Activated T-cell treated with anti-CD3 and anti-CD28 coated beads, Interleukin-2, amount 50 U/mL, for 24 hours (primary cell): ENCODE data around the gene TNFRSF12A.

Experiments
- DNase-seq: peaks from one replicate; pipeline ENCODE4 v3.0.0-alpha.2; 2020
- H3K27ac Mint-ChIP-seq: 2 replicates; pipeline ENCODE4 v1.8.0; 2020; ENCODE audit warnings: mild to moderate bottlenecking, mixed read lengths
- H3K27me3 Mint-ChIP-seq: 2 replicates; pipeline ENCODE4 v1.8.0; 2020; ENCODE audit warnings: mixed read lengths
- H3K36me3 Mint-ChIP-seq: 2 replicates; pipeline ENCODE4 v1.8.0; 2020; ENCODE audit warnings: low read depth, mixed read lengths
- H3K4me1 Mint-ChIP-seq: 2 replicates; pipeline ENCODE4 v1.8.0; 2020; ENCODE audit warnings: low read depth, mixed read lengths
- H3K4me3 Mint-ChIP-seq: 2 replicates; pipeline ENCODE4 v1.8.0; 2020; ENCODE audit warnings: mild to moderate bottlenecking, moderate library complexity, mixed read lengths
- H3K9me3 Mint-ChIP-seq: 2 replicates; pipeline ENCODE4 v1.8.0; 2020; ENCODE audit warnings: mixed read lengths

The TNFRSF12A gene

DNA sequence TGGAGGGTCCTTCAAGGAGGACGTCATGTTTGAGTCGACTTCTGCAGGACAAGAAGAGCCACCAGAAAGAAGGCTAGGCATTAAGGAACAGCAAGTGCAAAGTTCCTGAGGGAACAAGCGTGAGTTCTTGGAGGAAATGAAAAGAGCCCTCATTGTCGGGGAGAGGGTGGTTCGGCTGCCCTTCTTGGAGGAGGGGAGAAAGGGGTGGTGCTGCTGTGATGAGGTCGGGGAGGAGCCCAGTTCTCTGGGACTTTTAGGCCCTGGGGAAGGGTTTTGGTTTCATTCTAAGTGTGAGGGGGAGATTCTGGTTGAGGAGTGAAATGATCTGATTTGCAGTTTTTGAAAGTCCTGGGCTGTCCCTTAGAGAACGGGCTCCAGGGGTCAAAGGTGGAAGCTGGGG, 12.5 kb downstream of the TNFRSF12A start:
- peaks cover 4% of the 10 kb centered on the region for H3K36me3 Mint-ChIP-seq
- peaks cover 79% of the 10 kb centered on the region for H3K27me3 Mint-ChIP-seq
- DNase-seq: no peak
- no peak overlapping the region for H3K27ac Mint-ChIP-seq
- peaks cover 25% of the 10 kb centered on the region for H3K4me1 Mint-ChIP-seq
- H3K4me3 Mint-ChIP-seq: no peak overlapping the region
- H3K9me3 Mint-ChIP-seq: no peaks in the 10 kb centered on the region

DNA sequence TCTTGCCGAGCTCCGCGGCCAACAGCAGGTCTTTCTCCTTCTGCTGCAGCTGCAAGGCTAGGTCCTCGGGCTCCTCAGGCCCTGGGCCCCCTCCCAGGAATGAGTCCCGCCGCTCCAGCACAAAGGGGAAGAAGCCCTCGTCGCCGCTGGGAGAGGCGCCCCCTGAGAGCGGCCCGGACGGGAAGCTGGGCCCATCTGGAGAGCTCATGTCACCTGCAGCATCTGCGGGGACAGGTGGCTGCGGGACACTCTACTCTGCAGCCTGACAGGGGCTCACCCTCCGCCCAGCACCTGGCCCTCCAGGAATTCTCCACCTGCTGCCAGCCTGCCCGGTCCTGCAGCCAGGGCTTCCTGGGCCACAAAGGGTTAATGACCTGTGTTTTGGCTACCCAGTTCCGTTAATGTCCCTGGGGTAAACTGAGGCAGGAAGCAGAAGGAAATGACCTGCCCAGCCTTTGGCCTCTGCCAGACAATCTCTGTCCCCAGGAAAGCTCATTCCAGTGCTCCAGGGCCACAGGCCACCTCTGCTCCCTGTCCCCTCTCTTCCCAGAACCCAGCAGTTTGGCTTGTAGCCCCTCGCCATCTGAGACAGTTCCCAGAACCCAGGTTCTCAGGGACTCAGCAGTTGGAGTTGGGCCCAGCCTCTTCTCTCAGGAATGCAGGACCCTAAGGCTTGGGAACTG, 15.3 kb downstream of the TNFRSF12A start:
- H3K4me3 Mint-ChIP-seq: no peak overlapping the region
- DNase-seq: no peak
- H3K36me3 Mint-ChIP-seq: no peaks in the 10 kb centered on the region
- no peaks in the 10 kb centered on the region for H3K9me3 Mint-ChIP-seq
- H3K27ac Mint-ChIP-seq: no peak overlapping the region
- peaks cover 88% of the 10 kb centered on the region for H3K27me3 Mint-ChIP-seq
- H3K4me1 Mint-ChIP-seq: peaks cover 11% of the 10 kb centered on the region

DNA sequence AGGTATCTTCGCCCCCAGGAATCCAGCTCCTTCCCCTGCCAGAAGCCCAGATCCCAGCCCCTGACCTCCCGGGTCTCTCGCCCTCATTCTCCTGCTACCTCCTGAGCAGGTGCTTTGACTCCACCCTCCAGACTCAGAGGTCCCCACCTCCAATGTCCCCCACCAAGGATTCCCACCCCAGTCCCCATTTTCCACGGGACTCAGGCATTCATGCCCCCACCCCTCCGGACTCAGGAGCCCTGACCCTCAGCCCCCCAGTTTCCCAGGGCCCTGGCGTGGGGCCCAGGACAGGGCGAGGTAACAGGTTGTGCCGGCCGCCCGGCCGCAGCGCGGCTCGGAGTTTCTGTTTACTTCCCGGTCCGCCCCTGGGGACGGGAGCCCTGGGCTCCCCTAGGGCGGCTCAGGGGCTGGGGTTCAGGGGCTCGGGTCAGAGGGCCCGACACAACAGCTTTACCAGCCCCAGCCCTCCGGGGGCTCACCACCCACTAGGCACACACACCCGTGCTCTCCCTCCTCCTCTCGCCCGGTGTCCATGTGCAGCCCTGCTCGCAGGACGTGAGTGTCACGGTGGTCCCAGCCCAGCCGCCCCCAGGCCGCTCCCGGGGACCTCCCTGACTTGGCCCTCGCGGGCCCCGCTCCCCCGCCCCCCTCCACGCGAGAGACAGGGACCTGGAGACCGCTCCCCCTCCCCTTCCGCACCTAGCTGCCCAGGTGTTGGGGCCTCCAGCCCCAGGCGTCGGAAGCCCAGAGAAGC, 16.0 kb downstream of the TNFRSF12A start:
- H3K36me3 Mint-ChIP-seq: no peaks in the 10 kb centered on the region
- H3K9me3 Mint-ChIP-seq: no peaks in the 10 kb centered on the region
- peaks cover 88% of the 10 kb centered on the region for H3K27me3 Mint-ChIP-seq
- no peak overlapping the region for H3K27ac Mint-ChIP-seq
- no peak for DNase-seq
- no peak overlapping the region for H3K4me3 Mint-ChIP-seq
- H3K4me1 Mint-ChIP-seq: peaks cover 11% of the 10 kb centered on the region

DNA sequence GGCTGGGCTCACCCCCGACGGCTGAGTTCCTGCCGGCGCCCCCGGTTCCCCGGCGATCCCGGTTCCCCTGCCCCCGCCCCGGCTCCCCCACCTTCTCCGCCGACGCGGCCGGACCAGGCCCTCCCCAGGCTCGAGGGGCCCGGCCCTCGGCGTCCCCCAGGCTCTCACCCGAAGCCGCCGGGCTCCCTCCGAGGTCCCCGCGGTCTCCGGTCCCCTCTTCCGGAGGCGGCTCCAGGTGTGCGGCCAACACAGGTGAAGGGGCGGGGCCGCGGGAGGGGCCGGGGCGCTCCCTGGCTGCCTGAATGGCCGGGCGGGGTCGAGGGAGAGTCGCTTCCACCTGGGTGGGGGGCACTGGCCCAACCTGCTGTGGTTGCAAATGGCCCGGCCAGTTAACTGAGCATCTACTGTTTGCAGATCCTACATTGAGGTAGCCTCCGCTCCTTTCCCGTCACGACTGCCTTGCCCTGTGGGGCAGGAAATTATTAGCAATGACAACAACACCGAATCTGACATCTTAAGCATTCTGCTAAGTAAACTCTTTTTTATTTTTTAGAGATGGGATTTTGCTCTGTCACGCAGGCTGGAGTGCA, 16.7 kb downstream of the TNFRSF12A start, which contains the start of gene BICDL2:
BICDL2 (minus strand) TSS at position 219 of the 590 bp plus-strand sequence. CDS start 1,448 bp downstream, outside the sequence.
- H3K27ac Mint-ChIP-seq: no peak within 1 kb of the TSS
- H3K4me3 Mint-ChIP-seq: no peak within 1 kb of the TSS
- peaks cover 11% of the 10 kb centered on the region for H3K4me1 Mint-ChIP-seq
- no peaks in the 10 kb centered on the region for H3K36me3 Mint-ChIP-seq
- H3K9me3 Mint-ChIP-seq: no peaks in the 10 kb centered on the region
- H3K27me3 Mint-ChIP-seq: peaks cover 90% of the 10 kb centered on the region
- no peak for DNase-seq

- no peak for DNase-seq
- peaks cover 11% of the 10 kb centered on the region for H3K4me1 Mint-ChIP-seq
- H3K27ac Mint-ChIP-seq: no peak overlapping the region
- no peaks in the 10 kb centered on the region for H3K36me3 Mint-ChIP-seq
- no peak overlapping the region for H3K4me3 Mint-ChIP-seq
- H3K9me3 Mint-ChIP-seq: no peaks in the 10 kb centered on the region
- peaks cover 89% of the 10 kb centered on the region for H3K27me3 Mint-ChIP-seq
Measured at GRCh38 chr16:3038256-3038655, 18.1 kb downstream of the TNFRSF12A start.

DNA sequence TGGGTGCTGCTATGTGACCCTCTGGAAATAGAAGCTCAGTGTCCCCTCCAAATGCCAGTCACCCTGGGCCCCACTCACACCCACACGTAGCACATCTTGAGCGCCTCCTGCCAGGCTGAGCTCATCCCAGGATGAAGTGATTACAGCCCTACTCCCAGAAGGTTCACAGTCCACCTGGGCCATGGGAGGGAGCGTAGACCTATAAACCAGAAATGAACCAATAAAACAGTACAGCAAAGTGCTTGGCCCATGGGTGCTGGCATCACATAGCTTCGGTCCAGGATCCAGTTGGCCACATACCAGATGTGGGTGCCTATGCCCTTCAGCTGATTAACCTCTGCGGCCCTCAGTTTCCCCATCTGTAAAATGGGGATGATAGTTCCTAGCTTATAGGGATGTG, 18.7 kb downstream of the TNFRSF12A start:
- Mint-ChIP-seq H3K36me3 (no peaks in the 10 kb centered on the region), H3K4me1 (peaks cover 11% of the 10 kb centered on the region), H3K27me3 (peaks cover 89% of the 10 kb centered on the region), H3K4me3 (no peak overlapping the region), H3K27ac (no peak overlapping the region), H3K9me3 (no peaks in the 10 kb centered on the region)
- no peak for DNase-seq

DNA sequence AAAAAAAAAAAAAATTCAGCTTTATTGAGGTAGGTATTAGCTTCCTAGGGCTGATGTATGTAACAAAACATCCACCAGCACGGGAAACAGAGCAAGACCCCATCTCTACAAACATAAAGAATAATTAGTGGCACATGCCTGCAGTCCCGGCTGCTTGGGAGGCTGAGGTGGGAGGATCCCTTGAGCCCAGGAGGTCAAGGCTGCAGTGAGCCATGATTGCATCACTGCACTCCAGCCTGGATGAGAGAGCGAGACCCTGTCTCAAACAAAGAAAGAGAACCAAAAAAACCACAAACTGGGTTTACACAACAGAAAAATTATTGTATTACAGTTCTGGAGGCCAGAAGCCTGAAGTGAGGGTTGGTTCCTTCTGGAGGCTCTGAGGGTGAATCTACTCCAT, 22.2 kb downstream of the TNFRSF12A start:
- Mint-ChIP-seq H3K4me3 (no peak overlapping the region), H3K36me3 (no peaks in the 10 kb centered on the region), H3K27me3 (peaks cover 86% of the 10 kb centered on the region), H3K27ac (no peak overlapping the region), H3K9me3 (no peaks in the 10 kb centered on the region), H3K4me1 (peaks cover 13% of the 10 kb centered on the region)
- no peak for DNase-seq

DNA sequence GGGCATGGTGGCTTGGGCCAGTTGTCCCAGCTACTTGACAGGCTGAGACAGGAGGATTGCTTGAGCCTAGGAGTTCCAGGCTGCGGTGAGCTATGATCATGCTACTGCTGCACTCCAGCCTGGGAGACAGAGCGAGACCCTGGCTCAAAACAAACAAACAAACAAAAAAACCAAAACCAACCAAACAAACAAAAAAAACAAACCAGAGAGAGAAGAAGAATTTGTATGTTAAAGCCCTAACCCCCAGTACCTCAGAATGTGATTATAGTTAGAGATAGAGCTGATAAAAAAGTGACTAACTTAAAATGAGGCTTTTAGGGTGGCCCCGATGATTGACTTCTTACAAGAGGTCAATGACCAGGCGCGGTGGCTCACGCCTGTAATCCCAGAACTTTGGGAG, 24.5 kb downstream of the TNFRSF12A start:
- H3K36me3 Mint-ChIP-seq: no peaks in the 10 kb centered on the region
- DNase-seq: no peak
- H3K27ac Mint-ChIP-seq: no peak overlapping the region
- H3K4me3 Mint-ChIP-seq: peak overlapping the region; percentile 68
- no peaks in the 10 kb centered on the region for H3K9me3 Mint-ChIP-seq
- H3K27me3 Mint-ChIP-seq: peaks cover 75% of the 10 kb centered on the region
- H3K4me1 Mint-ChIP-seq: peaks cover 16% of the 10 kb centered on the region

DNA sequence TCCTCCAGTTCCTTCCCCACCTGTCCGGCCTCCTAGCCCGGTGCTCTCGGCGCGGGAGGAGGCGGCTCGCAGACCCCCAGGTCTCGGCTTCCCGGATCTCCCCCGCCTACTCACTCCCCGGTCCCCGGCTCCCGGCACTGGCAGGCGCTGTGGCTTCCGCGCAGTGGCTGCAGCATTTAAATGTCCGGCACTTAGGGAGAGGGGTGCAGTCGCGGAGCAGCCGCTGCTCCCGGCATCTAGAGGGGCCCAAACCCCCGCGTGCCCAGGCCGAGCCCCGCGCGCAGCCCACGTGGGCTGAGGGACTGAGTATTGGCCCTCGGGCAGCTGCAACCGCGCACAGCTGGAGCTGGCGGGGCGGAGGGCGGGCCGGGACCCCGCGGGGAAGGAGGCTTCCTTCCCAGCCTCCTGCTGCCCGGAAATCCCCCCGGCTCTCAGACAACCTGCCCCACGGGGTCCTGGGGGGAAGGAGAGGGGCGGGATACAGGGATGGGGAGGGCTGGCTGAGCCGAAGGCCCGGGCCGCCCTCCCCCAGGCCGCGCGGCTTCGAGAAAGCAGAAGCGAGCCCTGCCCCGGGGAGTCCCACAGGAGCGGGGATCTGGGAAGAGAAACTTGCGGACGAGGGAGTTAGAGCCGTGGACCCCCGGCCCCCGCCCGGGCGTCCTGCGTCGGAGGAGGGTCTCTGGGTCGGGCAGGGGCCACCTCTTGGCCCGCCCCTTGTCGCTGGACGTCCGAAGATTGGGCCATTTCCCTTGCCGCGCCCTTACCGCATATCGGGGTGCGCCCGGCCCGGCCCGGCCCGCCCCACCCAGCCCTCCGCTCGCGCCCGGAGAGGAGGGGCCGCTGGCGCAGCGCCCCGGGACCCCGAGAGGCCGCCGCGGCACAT, 25.8 kb downstream of the TNFRSF12A start, which contains the start of gene MMP25:
MMP25 (plus strand) TSS at position 804 of the 883 bp plus-strand sequence. CDS start 357 bp downstream, outside the sequence.
- Mint-ChIP-seq H3K9me3 (no peaks in the 10 kb centered on the region), H3K36me3 (no peaks in the 10 kb centered on the region), H3K4me3 (peak within 1 kb of the TSS; percentile 68), H3K4me1 (peaks cover 16% of the 10 kb centered on the region), H3K27me3 (peaks cover 63% of the 10 kb centered on the region), H3K27ac (peak within 1 kb of the TSS; percentile 22)
- DNase-seq: peak; percentile 55

DNA sequence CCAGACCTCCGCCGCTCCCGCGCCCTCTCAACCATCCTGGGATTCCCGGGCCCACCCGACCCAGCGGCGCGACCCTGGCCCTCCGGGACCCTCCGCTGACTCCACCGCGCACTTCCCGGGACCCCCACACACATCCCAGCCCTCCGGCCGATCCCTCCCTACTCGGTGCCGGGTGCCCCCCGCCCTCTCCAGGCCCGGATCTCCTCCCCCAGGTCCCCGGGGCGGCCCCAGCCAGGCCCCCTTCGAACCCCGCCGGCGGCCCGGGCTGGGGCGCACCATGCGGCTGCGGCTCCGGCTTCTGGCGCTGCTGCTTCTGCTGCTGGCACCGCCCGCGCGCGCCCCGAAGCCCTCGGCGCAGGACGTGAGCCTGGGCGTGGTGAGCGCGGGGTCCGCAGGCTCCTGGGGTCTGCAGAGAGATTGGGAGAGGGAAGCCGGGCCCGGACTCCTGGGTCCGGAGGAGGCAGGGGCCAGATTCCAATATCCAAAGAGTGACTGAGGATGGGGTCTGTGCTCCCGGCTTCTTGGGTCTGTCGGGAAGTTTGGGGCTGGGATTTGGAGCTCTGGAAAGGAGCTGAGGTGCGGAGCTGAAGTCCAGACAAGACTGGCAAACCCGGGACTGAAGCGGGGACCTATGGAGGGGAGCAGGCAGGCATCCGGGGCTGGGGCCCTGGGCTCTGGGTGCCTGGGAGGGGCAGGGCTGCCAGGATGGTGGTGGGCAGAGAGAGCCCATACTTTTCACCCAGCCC, 26.6 kb downstream of the TNFRSF12A start:
- DNase-seq: no peak
- no peaks in the 10 kb centered on the region for H3K9me3 Mint-ChIP-seq
- peaks cover 20% of the 10 kb centered on the region for H3K4me1 Mint-ChIP-seq
- H3K4me3 Mint-ChIP-seq: peak overlapping the region; percentile 36
- H3K27me3 Mint-ChIP-seq: peaks cover 56% of the 10 kb centered on the region
- no peak overlapping the region for H3K27ac Mint-ChIP-seq
- H3K36me3 Mint-ChIP-seq: no peaks in the 10 kb centered on the region

- peaks cover 53% of the 10 kb centered on the region for H3K27me3 Mint-ChIP-seq
- H3K27ac Mint-ChIP-seq: no peak overlapping the region
- H3K4me3 Mint-ChIP-seq: no peak overlapping the region
- DNase-seq: no peak
- H3K9me3 Mint-ChIP-seq: no peaks in the 10 kb centered on the region
- H3K4me1 Mint-ChIP-seq: peaks cover 23% of the 10 kb centered on the region
- no peaks in the 10 kb centered on the region for H3K36me3 Mint-ChIP-seq
Measured at GRCh38 chr16:3047387-3047720, 27.2 kb downstream of the TNFRSF12A start.

GRCh38 chr16:3049921-3050481, 29.8 kb downstream of the TNFRSF12A start:
- H3K4me1 Mint-ChIP-seq: peaks cover 32% of the 10 kb centered on the region
- peaks cover 12% of the 10 kb centered on the region for H3K36me3 Mint-ChIP-seq
- no peak for DNase-seq
- H3K4me3 Mint-ChIP-seq: no peak overlapping the region
- no peaks in the 10 kb centered on the region for H3K9me3 Mint-ChIP-seq
- peaks cover 26% of the 10 kb centered on the region for H3K27me3 Mint-ChIP-seq
- no peak overlapping the region for H3K27ac Mint-ChIP-seq

DNA sequence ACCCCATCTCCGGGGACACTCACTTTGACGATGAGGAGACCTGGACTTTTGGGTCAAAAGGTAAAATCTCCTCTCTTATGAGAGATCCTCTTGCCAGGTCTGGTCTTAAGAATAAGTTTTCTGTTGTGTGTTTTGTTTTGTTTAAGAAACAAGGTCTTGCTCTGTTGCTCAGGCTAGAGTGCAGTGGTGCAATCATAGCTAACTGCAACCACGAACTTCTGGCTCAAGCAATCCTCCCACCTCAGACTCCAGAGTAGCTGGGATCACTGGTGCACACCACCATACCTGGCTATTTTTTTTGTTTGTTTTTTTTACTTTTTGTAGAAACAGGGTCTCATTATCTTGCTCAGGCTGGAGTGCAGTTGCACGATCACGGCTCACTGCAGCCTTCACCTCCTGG, 30.3 kb downstream of the TNFRSF12A start:
- no peak for DNase-seq
- Mint-ChIP-seq H3K27me3 (peaks cover 21% of the 10 kb centered on the region), H3K4me1 (peaks cover 33% of the 10 kb centered on the region), H3K9me3 (no peaks in the 10 kb centered on the region), H3K27ac (no peak overlapping the region), H3K4me3 (no peak overlapping the region), H3K36me3 (peaks cover 17% of the 10 kb centered on the region)
